ENCODE measurements around the gene MACF1. TPM values are rescaled to one million over a fixed set of nuclear protein-coding genes. Genes with fewer than 3 reads are reported as not detected.

Gene MACF1
- total and polyA plus RNA-seq, 9 donors, result 93.6 to 331 (median 247) TPM

GRCh38 chr1:39438042-39438441, 233.5 kb downstream of the MACF1 start:
- H3K9me3 ChIP-seq, result no peaks in the 10 kb centered on the region
- 89 to 92% (median 91%) methylated on average over 2 of the region's 2 CpGs for WGBS, 3 donors
- H3K36me3 ChIP-seq, result no peaks in the 10 kb centered on the region
- no peak for DNase-seq
- TF ChIP-seq EP300 (IDR thresholded peaks at IDR 0.05) (no peak), CTCF (IDR thresholded peaks at IDR 0.05) (no peak), POLR2A (IDR thresholded peaks at IDR 0.05) (no peak)
- intact Hi-C loops (cut with DNase I), result no loop called here
- no peaks in the 10 kb centered on the region for H3K4me1 ChIP-seq (ENCODE audit: insufficient read depth)
- no peaks in the 10 kb centered on the region for H3K27me3 ChIP-seq
- no peak overlapping the region for H3K4me3 ChIP-seq
- no peak overlapping the region for H3K27ac ChIP-seq

GRCh38 chr1:39440856-39441255, 236.4 kb downstream of the MACF1 start:
- Histone ChIP-seq H3K36me3 (peaks cover 2% of the 10 kb centered on the region), H3K9me3 (no peaks in the 10 kb centered on the region), H3K27ac (no peak overlapping the region), H3K4me1 (ENCODE audit: insufficient read depth) (no peaks in the 10 kb centered on the region), H3K27me3 (no peaks in the 10 kb centered on the region), H3K4me3 (no peak overlapping the region)
- intact Hi-C loops (cut with DNase I), result no loop called here
- no peak for DNase-seq
- 42 to 56% (median 49%) methylated on average over 2 of the region's 2 CpGs for whole genome bisulfite sequencing, 3 donors
- TF ChIP-seq CTCF (IDR thresholded peaks at IDR 0.05) (no peak), EP300 (IDR thresholded peaks at IDR 0.05) (no peak), POLR2A (IDR thresholded peaks at IDR 0.05) (no peak)

- H3K27ac ChIP-seq, result no peak overlapping the region
- no peak overlapping the region for H3K4me3 ChIP-seq
- intact Hi-C loops (cut with DNase I), result no loop called here
- no peak for TF ChIP-seq CTCF (IDR thresholded peaks at IDR 0.05)
- no peak for TF ChIP-seq POLR2A (IDR thresholded peaks at IDR 0.05)
- TF ChIP-seq EP300 (IDR thresholded peaks at IDR 0.05), result no peak
- no peaks in the 10 kb centered on the region for H3K27me3 ChIP-seq
- no peak for DNase-seq
- H3K4me1 ChIP-seq (ENCODE audit: insufficient read depth), result no peaks in the 10 kb centered on the region
- no peaks in the 10 kb centered on the region for H3K9me3 ChIP-seq
- peaks cover 2% of the 10 kb centered on the region for H3K36me3 ChIP-seq
Measured at GRCh38 chr1:39441797-39442196, 237.3 kb downstream of the MACF1 start.

DNA sequence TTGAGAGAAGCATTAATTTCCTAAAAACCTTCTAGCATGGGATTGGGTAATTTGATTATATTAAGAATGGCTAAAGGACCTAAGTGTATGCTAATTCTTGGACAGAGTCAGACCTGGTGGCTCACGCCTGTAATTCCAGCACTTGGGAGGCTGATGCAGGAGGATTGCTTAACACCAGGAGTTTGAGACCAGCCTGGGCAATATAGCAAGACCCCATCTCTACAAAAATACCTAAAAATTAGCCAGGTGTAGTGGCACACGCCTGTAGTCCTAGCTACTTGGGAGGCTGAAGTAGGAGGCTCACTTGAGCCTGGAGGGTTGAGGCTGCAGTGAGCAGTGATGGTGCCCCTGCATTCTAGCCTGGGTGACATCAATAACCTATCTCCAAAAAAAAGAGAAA, 241.1 kb downstream of the MACF1 start:
- Histone ChIP-seq H3K36me3 (peaks cover 2% of the 10 kb centered on the region), H3K27ac (no peak overlapping the region), H3K27me3 (no peaks in the 10 kb centered on the region), H3K9me3 (no peaks in the 10 kb centered on the region), H3K4me3 (no peak overlapping the region), H3K4me1 (ENCODE audit: insufficient read depth) (peaks cover 6% of the 10 kb centered on the region)
- intact Hi-C loops (cut with DNase I), result no loop called here
- TF ChIP-seq CTCF (IDR thresholded peaks at IDR 0.05) (no peak), EP300 (IDR thresholded peaks at IDR 0.05) (no peak), POLR2A (IDR thresholded peaks at IDR 0.05) (no peak)
- no peak for DNase-seq
- 90 to 96% (median 95%) methylated on average over 2 of the region's 2 CpGs for WGBS, 3 donors
